Uterus (tissue), 4 donors: ENCODE measurements around the gene PCDHGA6. TPM values are rescaled to one million over a fixed set of nuclear protein-coding genes. Genes with fewer than 3 reads are reported as not detected.
"Not testable (repeated sequence)": the region's sequence is repeated elsewhere in the genome, so short reads cannot be mapped to it uniquely, and the experiment has no call there.

Source experiments
- DNase-seq, 2 donors: peaks; one replicate each; pipeline ENCODE4 v3.0.0-alpha.2; 2019 to 2020
- H3K27ac ChIP-seq, 2 donors: fragments of 200-600 bp; sonication (generic); 1 replicate in 1 of 2; 2 replicates in 1 of 2; pipeline ENCODE4 v1.5.1; 2016 to 2018
- H3K27me3 ChIP-seq, 2 donors: fragments of 200-600 bp; sonication (generic); one replicate each; pipeline ENCODE4 v1.5.1; 2018 to 2019; ENCODE audit warnings: control low read depth in 1 of 2
- H3K36me3 ChIP-seq, 2 donors: fragments of 200-600 bp; sonication (generic); one replicate each; pipeline ENCODE4 v1.5.1; 2019; ENCODE audit warnings: control low read depth in 1 of 2
- H3K4me1 ChIP-seq, 2 donors: fragments of 200-600 bp; sonication (generic); one replicate each; pipeline ENCODE4 v1.5.1; 2018 to 2019; ENCODE audit warnings: control low read depth in 1 of 2
- H3K4me3 ChIP-seq, 2 donors: fragments of 200-600 bp; sonication (generic); 1 replicate in 1 of 2; 2 replicates in 1 of 2; pipeline ENCODE4 v1.5.1; 2018 to 2019; ENCODE audit warnings: mild to moderate bottlenecking in 1 of 2
- H3K9me3 ChIP-seq, 2 donors: fragments of 200-600 bp; sonication (generic); one replicate each; pipeline ENCODE4 v1.5.1; 2019; ENCODE audit warnings: control low read depth in 1 of 2
- POLR2A ChIP-seq, 2 donors: fragments of 450-650 bp; IDR thresholded peaks; one replicate each; pipeline ENCODE4 v1.6.1; 2016; ENCODE audit warnings: antibody characterized with exemption in 2 of 2, mild to moderate bottlenecking in 1 of 2, moderate library complexity in 1 of 2
- intact Hi-C: fragments of 100-400 bp; cut with DNase I; formaldehyde crosslinking; loops from one replicate; pipeline ENCODE4 v1.15.1; 2023; ENCODE audit warnings: low total_unique reads
- total RNA-seq, 4 donors: library from RNA; depleted of rRNA in 3 of 4; stranded (reverse); fragments of >200 nt in 3 of 4; gene quantifications; one replicate each; pipeline versions ENCODE4 v1.1.0 to v1.2.4, GENCODE V29; 2014 to 2023
- TF ChIP-seq, protein P1 (sequence below), 4 experiments: fragments of 200-600 bp in 2 of 4; fragments of 450-650 bp in 2 of 4; sonication (generic) in 2 of 4; IDR thresholded peaks; one replicate each; pipeline ENCODE4 v1.5.1; 2016 to 2019; ENCODE audit warnings: antibody characterized with exemption in 4 of 4, mild to moderate bottlenecking in 2 of 4, moderate library complexity in 1 of 4
- donor health status: DM: yes; HTN: yes; CAD: no.

The PCDHGA6 gene
- total RNA-seq, 4 donors from 2014 or later: 4.4 to 16.6 (median 14.3) TPM

- peaks cover 3 to 44% of the 10 kb centered on the region in 2 donors for H3K9me3 ChIP-seq
- H3K36me3 ChIP-seq: no peaks in the 10 kb centered on the region
- no peak overlapping the region for H3K4me3 ChIP-seq
Observed at GRCh38 chr5:141345327-141345726, 28.4 kb upstream of the PCDHGA6 start.

DNA sequence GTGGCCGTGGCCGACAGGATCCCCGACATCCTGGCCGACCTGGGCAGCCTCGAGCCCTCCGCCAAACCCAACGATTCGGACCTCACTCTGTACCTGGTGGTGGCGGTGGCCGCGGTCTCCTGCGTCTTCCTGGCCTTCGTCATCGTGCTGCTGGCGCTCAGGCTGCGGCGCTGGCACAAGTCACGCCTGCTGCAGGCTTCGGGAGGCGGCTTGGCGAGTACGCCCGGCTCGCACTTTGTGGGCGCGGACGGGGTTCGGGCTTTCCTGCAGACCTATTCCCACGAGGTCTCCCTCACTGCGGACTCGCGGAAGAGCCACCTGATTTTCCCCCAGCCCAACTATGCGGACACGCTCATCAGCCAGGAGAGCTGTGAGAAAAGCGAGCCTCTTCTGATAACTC lies 27.7 kb upstream of the PCDHGA6 start:
- H3K27me3 ChIP-seq, intact Hi-C loops, H3K4me1 ChIP-seq, H3K36me3 ChIP-seq, DNase-seq, H3K4me3 ChIP-seq, H3K27ac ChIP-seq: not testable (repeated sequence)
- peaks cover 3 to 47% of the 10 kb centered on the region in 2 donors for H3K9me3 ChIP-seq

More at GRCh38 chr5:141345327-141345726, 28.4 kb upstream of the PCDHGA6 start:
- intact Hi-C loops: no loop called here
- no peak for TF ChIP-seq POLR2A (IDR thresholded peaks at IDR 0.05)
- TF ChIP-seq, protein P1, sequence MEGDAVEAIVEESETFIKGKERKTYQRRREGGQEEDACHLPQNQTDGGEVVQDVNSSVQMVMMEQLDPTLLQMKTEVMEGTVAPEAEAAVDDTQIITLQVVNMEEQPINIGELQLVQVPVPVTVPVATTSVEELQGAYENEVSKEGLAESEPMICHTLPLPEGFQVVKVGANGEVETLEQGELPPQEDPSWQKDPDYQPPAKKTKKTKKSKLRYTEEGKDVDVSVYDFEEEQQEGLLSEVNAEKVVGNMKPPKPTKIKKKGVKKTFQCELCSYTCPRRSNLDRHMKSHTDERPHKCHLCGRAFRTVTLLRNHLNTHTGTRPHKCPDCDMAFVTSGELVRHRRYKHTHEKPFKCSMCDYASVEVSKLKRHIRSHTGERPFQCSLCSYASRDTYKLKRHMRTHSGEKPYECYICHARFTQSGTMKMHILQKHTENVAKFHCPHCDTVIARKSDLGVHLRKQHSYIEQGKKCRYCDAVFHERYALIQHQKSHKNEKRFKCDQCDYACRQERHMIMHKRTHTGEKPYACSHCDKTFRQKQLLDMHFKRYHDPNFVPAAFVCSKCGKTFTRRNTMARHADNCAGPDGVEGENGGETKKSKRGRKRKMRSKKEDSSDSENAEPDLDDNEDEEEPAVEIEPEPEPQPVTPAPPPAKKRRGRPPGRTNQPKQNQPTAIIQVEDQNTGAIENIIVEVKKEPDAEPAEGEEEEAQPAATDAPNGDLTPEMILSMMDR (IDR thresholded peaks at IDR 0.05): no peak
- Histone ChIP-seq H3K27me3 (no peaks in the 10 kb centered on the region), H3K4me1 (no peaks in the 10 kb centered on the region), H3K27ac (no peak overlapping the region)
- no peak for DNase-seq

GRCh38 chr5:141349917-141350619 lies 23.6 kb upstream of the PCDHGA6 start, which contains the start of gene PCDHGB1:
TSS of gene PCDHGB1 (plus strand) at chr5:141350099. CDS start at chr5:141350261, 162 bp downstream.
- intact Hi-C loops: no loop called here
- H3K27ac ChIP-seq: no peak within 1 kb of the TSS
- TF ChIP-seq, protein P1 (IDR thresholded peaks at IDR 0.05): no peak
- TF ChIP-seq POLR2A (IDR thresholded peaks at IDR 0.05): no peak
- no peaks in the 10 kb centered on the region for H3K27me3 ChIP-seq
- H3K36me3 ChIP-seq: no peaks in the 10 kb centered on the region
- no peaks in the 10 kb centered on the region for H3K4me1 ChIP-seq
- H3K4me3 ChIP-seq: no peak within 1 kb of the TSS
- H3K9me3 ChIP-seq: peaks cover 0 to 53% of the 10 kb centered on the region in 2 donors
- DNase-seq: no peak

DNA sequence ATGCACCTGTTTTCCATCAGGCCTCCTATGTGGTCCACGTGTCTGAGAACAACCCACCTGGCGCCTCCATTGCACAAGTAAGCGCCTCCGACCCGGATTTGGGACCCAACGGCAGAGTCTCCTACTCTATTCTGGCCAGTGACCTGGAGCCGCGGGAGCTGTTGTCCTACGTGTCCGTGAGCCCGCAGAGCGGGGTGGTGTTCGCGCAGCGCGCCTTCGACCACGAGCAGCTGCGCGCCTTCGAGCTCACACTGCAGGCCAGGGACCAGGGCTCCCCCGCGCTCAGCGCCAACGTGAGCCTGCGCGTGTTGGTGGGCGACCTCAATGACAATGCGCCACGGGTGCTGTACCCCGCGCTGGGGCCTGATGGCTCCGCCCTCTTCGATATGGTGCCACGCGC lies 22.1 kb upstream of the PCDHGA6 start:
- H3K27ac ChIP-seq: no peak overlapping the region
- H3K36me3 ChIP-seq: no peaks in the 10 kb centered on the region
- TF ChIP-seq POLR2A (IDR thresholded peaks at IDR 0.05): no peak
- TF ChIP-seq, protein P1 (IDR thresholded peaks at IDR 0.05): no peak
- intact Hi-C loops: no loop called here
- no peaks in the 10 kb centered on the region for H3K4me1 ChIP-seq
- peaks cover 0 to 60% of the 10 kb centered on the region in 2 donors for H3K9me3 ChIP-seq
- no peak overlapping the region for H3K4me3 ChIP-seq
- no peak for DNase-seq
- no peaks in the 10 kb centered on the region for H3K27me3 ChIP-seq

DNA sequence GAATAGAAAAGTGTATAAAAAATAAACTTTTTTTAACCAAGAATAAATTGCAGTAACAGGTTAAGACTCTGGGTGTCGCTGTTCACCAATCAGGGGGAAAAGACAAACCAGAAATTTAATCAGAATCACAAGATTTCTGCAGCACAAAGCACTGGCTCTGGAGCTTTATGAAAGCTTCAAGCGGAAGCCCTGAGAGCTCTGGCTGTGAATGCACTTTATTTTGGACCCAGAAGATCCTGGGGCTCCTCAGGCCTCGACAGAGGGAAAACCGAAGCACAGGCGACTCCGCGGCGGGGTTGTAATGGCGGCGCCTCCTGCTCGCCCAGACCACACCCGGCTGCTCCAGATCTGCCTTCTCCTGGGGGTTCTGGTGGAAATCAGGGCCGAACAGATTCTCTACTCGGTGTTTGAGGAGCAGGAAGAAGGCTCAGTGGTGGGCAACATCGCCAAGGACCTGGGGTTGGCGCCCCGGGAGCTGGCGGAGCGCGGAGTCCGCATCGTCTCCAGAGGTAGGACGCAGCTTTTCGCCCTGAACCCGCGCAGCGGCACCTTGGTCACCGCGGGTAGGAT lies 18.7 kb upstream of the PCDHGA6 start, which contains the start of gene PCDHGA4:
Gene PCDHGA4 (plus strand): TSS at position 122 of the 570 bp plus-strand sequence. CDS start 87 bp downstream, at position 209.
- Histone ChIP-seq H3K4me3 (peak within 1 kb of the TSS in 1 of 2 donors; percentile 13), H3K4me1 (no peaks in the 10 kb centered on the region), H3K27ac (no peak within 1 kb of the TSS), H3K27me3 (no peaks in the 10 kb centered on the region), H3K9me3 (peaks cover 0 to 74% of the 10 kb centered on the region in 2 donors), H3K36me3 (no peaks in the 10 kb centered on the region)
- TF ChIP-seq, protein P1 (IDR thresholded peaks at IDR 0.05): no peak
- no peak for TF ChIP-seq POLR2A (IDR thresholded peaks at IDR 0.05)
- intact Hi-C loops: no loop called here
- DNase-seq: no peak
